ENCODE measurements around the gene ZNF624.

DNA sequence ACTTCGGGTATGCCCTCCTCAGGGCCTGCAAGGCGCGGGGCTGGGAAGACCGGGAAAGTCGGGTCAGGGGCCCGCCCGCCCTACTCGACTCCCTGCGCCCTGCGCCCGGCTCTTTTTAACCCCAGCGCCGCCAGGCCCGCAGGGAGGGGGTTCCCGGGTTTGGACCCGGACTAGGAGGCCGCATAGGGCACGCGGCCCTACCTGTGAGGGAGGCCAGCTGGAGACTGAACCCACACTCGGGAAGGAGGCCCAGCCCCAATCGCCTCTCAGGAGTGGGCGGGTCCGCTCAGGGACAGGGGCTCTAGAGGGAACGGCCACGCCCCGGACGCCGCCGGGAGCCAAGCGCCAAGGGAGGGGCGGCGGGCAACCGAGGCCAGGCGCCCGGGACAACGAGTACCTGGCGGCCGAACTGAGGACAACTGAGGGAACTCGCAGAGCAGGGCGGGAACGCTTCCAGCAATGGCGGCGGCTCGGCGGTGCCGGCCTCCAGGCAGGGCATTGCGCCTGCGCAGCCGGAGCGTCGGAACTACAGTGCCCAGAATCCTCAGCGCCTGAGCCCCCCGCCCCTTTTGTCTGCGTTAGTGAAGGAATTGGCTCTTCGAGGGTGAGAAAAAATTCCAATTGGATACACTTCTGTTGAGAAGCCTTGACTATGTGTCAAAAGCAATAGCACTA, at the start of gene ZNF624:
- TF ChIP-seq, protein P1, sequence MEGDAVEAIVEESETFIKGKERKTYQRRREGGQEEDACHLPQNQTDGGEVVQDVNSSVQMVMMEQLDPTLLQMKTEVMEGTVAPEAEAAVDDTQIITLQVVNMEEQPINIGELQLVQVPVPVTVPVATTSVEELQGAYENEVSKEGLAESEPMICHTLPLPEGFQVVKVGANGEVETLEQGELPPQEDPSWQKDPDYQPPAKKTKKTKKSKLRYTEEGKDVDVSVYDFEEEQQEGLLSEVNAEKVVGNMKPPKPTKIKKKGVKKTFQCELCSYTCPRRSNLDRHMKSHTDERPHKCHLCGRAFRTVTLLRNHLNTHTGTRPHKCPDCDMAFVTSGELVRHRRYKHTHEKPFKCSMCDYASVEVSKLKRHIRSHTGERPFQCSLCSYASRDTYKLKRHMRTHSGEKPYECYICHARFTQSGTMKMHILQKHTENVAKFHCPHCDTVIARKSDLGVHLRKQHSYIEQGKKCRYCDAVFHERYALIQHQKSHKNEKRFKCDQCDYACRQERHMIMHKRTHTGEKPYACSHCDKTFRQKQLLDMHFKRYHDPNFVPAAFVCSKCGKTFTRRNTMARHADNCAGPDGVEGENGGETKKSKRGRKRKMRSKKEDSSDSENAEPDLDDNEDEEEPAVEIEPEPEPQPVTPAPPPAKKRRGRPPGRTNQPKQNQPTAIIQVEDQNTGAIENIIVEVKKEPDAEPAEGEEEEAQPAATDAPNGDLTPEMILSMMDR (conservative IDR thresholded peaks at IDR 0.05) = no peak
- TF ChIP-seq EZH2 (IDR thresholded peaks at IDR 0.05; ENCODE audit: low read depth) = no peak
